ENCODE results near the gene MAP2.

Gene MAP2

GRCh38 chr2:209642146-209642820, 218.4 kb downstream of the MAP2 start:
- no peak overlapping the region for H3K27ac ChIP-seq
- ChIA-PET CTCF (interaction anchor here (0.6 to 1.2 kb wide), 2 partner anchors 318 to 1247 kb away, joined by 3 to 4 read pairs; no protein-coding TSS in a partner anchor), POLR2A (ENCODE audit: low non-redundant PET) (no interaction called here)
- TF ChIP-seq, protein P1, sequence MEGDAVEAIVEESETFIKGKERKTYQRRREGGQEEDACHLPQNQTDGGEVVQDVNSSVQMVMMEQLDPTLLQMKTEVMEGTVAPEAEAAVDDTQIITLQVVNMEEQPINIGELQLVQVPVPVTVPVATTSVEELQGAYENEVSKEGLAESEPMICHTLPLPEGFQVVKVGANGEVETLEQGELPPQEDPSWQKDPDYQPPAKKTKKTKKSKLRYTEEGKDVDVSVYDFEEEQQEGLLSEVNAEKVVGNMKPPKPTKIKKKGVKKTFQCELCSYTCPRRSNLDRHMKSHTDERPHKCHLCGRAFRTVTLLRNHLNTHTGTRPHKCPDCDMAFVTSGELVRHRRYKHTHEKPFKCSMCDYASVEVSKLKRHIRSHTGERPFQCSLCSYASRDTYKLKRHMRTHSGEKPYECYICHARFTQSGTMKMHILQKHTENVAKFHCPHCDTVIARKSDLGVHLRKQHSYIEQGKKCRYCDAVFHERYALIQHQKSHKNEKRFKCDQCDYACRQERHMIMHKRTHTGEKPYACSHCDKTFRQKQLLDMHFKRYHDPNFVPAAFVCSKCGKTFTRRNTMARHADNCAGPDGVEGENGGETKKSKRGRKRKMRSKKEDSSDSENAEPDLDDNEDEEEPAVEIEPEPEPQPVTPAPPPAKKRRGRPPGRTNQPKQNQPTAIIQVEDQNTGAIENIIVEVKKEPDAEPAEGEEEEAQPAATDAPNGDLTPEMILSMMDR (conservative IDR thresholded peaks at IDR 0.05; ENCODE audit: low read depth), result no peak
- DNase-seq (ENCODE audit: low spot score), result peak; percentile 74

- CTCF ChIA-PET, result interaction anchor here (0.6 kb wide), 1 partner anchor 1065 kb away, joined by 3 read pairs; no protein-coding TSS in a partner anchor
Measured at GRCh38 chr2:209644842-209645241, 221.0 kb downstream of the MAP2 start.

DNA sequence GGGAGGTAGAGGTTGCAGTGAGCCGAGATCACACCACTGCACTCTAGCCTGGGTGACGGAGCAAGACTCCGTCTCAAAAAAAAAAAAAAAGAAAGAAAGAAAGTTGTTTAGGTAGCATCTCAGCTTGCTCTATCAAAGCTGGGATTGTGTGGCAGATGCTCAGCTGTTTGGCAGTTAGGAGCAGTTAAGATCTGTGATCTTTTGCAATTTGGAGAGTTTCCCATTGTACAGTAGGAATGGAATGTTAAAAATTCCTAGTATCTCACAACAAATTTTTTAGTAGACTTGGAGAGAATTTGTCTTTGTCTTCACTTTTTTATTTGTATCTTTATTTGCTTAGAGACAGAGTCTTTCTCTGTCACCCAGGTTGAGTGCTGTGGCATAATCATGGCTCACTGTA, 224.9 kb downstream of the MAP2 start:
- no peak overlapping the region for H3K27ac ChIP-seq
- DNase-seq (ENCODE audit: low spot score), result no peak
- POLR2A ChIA-PET (ENCODE audit: low non-redundant PET), result no interaction called here
- TF ChIP-seq, protein P1 (conservative IDR thresholded peaks at IDR 0.05; ENCODE audit: low read depth), result no peak
- CTCF ChIA-PET, result interaction anchor here (0.6 to 0.7 kb wide), 2 partner anchors 88 to 667 kb away, joined by 3 to 7 read pairs; no protein-coding TSS in a partner anchor

More at GRCh38 chr2:209644842-209645241, 221.0 kb downstream of the MAP2 start:
- TF ChIP-seq, protein P1 (conservative IDR thresholded peaks at IDR 0.05; ENCODE audit: low read depth), result no peak
- no peak overlapping the region for H3K27ac ChIP-seq
- POLR2A ChIA-PET (ENCODE audit: low non-redundant PET), result no interaction called here
- no peak for DNase-seq (ENCODE audit: low spot score)

- POLR2A ChIA-PET (ENCODE audit: low non-redundant PET), result no interaction called here
- CTCF ChIA-PET, result no interaction called here
- DNase-seq (ENCODE audit: low spot score), result no peak
- TF ChIP-seq, protein P1 (conservative IDR thresholded peaks at IDR 0.05; ENCODE audit: low read depth), result no peak
- H3K27ac ChIP-seq, result no peak overlapping the region
Measured at GRCh38 chr2:209653134-209653533, 229.3 kb downstream of the MAP2 start.

- TF ChIP-seq, protein P1 (conservative IDR thresholded peaks at IDR 0.05; ENCODE audit: low read depth), result no peak
- ChIA-PET POLR2A (ENCODE audit: low non-redundant PET) (no interaction called here), CTCF (no interaction called here)
- H3K27ac ChIP-seq, result no peak overlapping the region
- DNase-seq (ENCODE audit: low spot score), result no peak
Measured at GRCh38 chr2:209661286-209661894, 237.5 kb downstream of the MAP2 start.

DNA sequence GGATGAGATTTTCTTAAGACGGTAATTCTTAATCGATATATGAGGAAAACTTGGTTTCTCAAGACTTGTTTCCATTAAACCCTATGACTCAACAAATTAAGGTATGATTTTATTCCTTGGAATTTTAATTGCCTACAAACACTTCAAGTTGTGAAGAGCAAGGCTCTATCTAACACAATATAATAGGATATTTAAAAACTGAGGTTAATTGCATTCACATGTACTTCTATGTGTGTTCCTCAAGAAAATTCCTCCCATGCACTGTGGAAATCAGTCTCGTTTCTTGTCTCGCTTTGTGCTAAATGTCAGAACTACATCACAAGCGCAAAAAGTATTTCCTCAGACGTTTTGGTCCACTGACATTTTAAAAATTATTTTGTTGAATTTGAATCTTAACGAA, 238.2 kb downstream of the MAP2 start:
- ChIA-PET POLR2A (ENCODE audit: low non-redundant PET) (no interaction called here), CTCF (no interaction called here)
- no peak overlapping the region for H3K27ac ChIP-seq
- TF ChIP-seq, protein P1 (conservative IDR thresholded peaks at IDR 0.05; ENCODE audit: low read depth), result no peak
- DNase-seq (ENCODE audit: low spot score), result no peak

Data from RWPE1 (cell line).